DOHH2 (cell line): ENCODE data around the gene PPP3CA.

ENCODE experiments used
- CTCF ChIP-seq: fragments of 200-600 bp; sonication (generic); IDR thresholded peaks from one replicate; pipeline ENCODE4 v1.5.1; 2014; ENCODE audit warnings: antibody characterized with exemption, mild to moderate bottlenecking, low read depth, low read length; ENCODE audit not compliant: poor library complexity, severe bottlenecking
- EZH2phosphoT487 ChIP-seq: fragments of 200-600 bp; sonication (generic); IDR thresholded peaks from 2 replicates; pipeline ENCODE4 v1.6.1; 2017; ENCODE audit warnings: borderline replicate concordance, mild to moderate bottlenecking, antibody characterized with exemption, low read length, moderate library complexity, mixed read lengths

GRCh38 chr4:101211146-101211553, 136.2 kb downstream of the PPP3CA start:
- TF ChIP-seq CTCF: no peak
- no peak for TF ChIP-seq EZH2phosphoT487
